ENCODE results near the gene BORCS6. TPM values are rescaled to one million over a fixed set of nuclear protein-coding genes. Genes with fewer than 3 reads are reported as not detected.
"Not testable (repeated sequence)": the region's sequence is repeated elsewhere in the genome, so short reads cannot be mapped to it uniquely, and the experiment has no call there.

BORCS6 gene
- total RNA-seq, 1 experiment from 2014 or later: 2.2 TPM

- DNase-seq: no peak
- Histone ChIP-seq H3K4me1 (peaks cover 5% of the 10 kb centered on the region; the same call in 1 of the 2 replicates), H3K36me3 (no peaks in the 10 kb centered on the region), H3K9me3 (replicated peaks) (no peaks in the 10 kb centered on the region), H3K27me3 (no peaks in the 10 kb centered on the region), H3K4me3 (peak overlapping the region; percentile 74), H3K27ac (no peak overlapping the region)
Observed at GRCh38 chr17:8189041-8189710, 804 bp downstream of the BORCS6 start.

- Histone ChIP-seq H3K4me1 (peaks cover 5% of the 10 kb centered on the region; the same call in 1 of the 2 replicates), H3K27me3 (no peaks in the 10 kb centered on the region), H3K9me3 (replicated peaks) (no peaks in the 10 kb centered on the region), H3K4me3 (peak overlapping the region; percentile 15), H3K36me3 (no peaks in the 10 kb centered on the region), H3K27ac (no peak overlapping the region)
- no peak for DNase-seq
Observed at GRCh38 chr17:8188263-8188839, 1.6 kb downstream of the BORCS6 start.

- DNase-seq: peak; percentile 94 to 97
- Histone ChIP-seq H3K4me3 (peak overlapping the region; percentile 66), H3K4me1 (peaks cover 5% of the 10 kb centered on the region; the same call in 1 of the 2 replicates), H3K9me3 (replicated peaks) (no peaks in the 10 kb centered on the region), H3K27me3 (no peaks in the 10 kb centered on the region), H3K27ac (no peak overlapping the region), H3K36me3 (no peaks in the 10 kb centered on the region)
Observed at GRCh38 chr17:8187517-8188262, 2.3 kb downstream of the BORCS6 start.

GRCh38 chr17:8186787-8187516 is 3.0 kb downstream of the BORCS6 start:
- Histone ChIP-seq H3K4me1 (peaks cover 3% of the 10 kb centered on the region; the same call in 1 of the 2 replicates), H3K4me3 (peak overlapping the region; percentile 66), H3K36me3 (no peaks in the 10 kb centered on the region), H3K27me3 (no peaks in the 10 kb centered on the region), H3K27ac (no peak overlapping the region), H3K9me3 (replicated peaks) (no peaks in the 10 kb centered on the region)
- DNase-seq: peak; percentile 90 to 91

GRCh38 chr17:8186446-8186786 is 3.6 kb downstream of the BORCS6 start:
- no peaks in the 10 kb centered on the region for H3K9me3 ChIP-seq (replicated peaks)
- no peak overlapping the region for H3K27ac ChIP-seq
- H3K4me1 ChIP-seq: peaks cover 3% of the 10 kb centered on the region; the same call in 1 of the 2 replicates
- H3K27me3 ChIP-seq: no peaks in the 10 kb centered on the region
- no peak for DNase-seq
- H3K4me3 ChIP-seq: peak overlapping the region; percentile 66
- H3K36me3 ChIP-seq: no peaks in the 10 kb centered on the region

GRCh38 chr17:8185582-8186445 is 4.2 kb downstream of the BORCS6 start:
- peak overlapping the region; percentile 66 for H3K4me3 ChIP-seq
- H3K4me1 ChIP-seq: peaks cover 3% of the 10 kb centered on the region; the same call in 1 of the 2 replicates
- H3K36me3 ChIP-seq: no peaks in the 10 kb centered on the region
- H3K27me3 ChIP-seq: no peaks in the 10 kb centered on the region
- H3K27ac ChIP-seq: no peak overlapping the region
- peak; percentile 69 to 82 for DNase-seq
- no peaks in the 10 kb centered on the region for H3K9me3 ChIP-seq (replicated peaks)

GRCh38 chr17:8176998-8177731 is 12.8 kb downstream of the BORCS6 start:
- H3K36me3 ChIP-seq: no peaks in the 10 kb centered on the region
- H3K4me1 ChIP-seq: no peaks in the 10 kb centered on the region
- H3K27ac ChIP-seq: peak overlapping the region; percentile 60
- H3K27me3 ChIP-seq: no peaks in the 10 kb centered on the region
- DNase-seq: no peak
- peak overlapping the region; percentile 69 for H3K4me3 ChIP-seq
- no peaks in the 10 kb centered on the region for H3K9me3 ChIP-seq (replicated peaks)

- H3K4me3 ChIP-seq: peak within 1 kb of the TSS; percentile 69
- no peaks in the 10 kb centered on the region for H3K36me3 ChIP-seq
- DNase-seq: peak; percentile 78 to 83
- H3K9me3 ChIP-seq (replicated peaks): no peaks in the 10 kb centered on the region
- no peaks in the 10 kb centered on the region for H3K27me3 ChIP-seq
- H3K4me1 ChIP-seq: no peaks in the 10 kb centered on the region
- peak within 1 kb of the TSS; percentile 60 for H3K27ac ChIP-seq
Observed at GRCh38 chr17:8176197-8176940, 13.6 kb downstream of the BORCS6 start, which contains the start of gene TMEM107. Gene TMEM107 (minus strand): TSS chr17:8176380. CDS start chr17:8176286, 94 bp downstream.

- Histone ChIP-seq H3K9me3 (replicated peaks) (no peaks in the 10 kb centered on the region), H3K4me1 (no peaks in the 10 kb centered on the region), H3K36me3 (no peaks in the 10 kb centered on the region), H3K27ac (peak overlapping the region; percentile 60; the same call in 1 of the 2 replicates), H3K27me3 (no peaks in the 10 kb centered on the region), H3K4me3 (peak overlapping the region; percentile 69)
- DNase-seq: peak; percentile 40 to 45
Observed at GRCh38 chr17:8175795-8176196, 14.2 kb downstream of the BORCS6 start.

- Histone ChIP-seq H3K36me3 (no peaks in the 10 kb centered on the region), H3K4me3 (peak overlapping the region; percentile 53), H3K27me3 (no peaks in the 10 kb centered on the region), H3K27ac (peak overlapping the region; percentile 100), H3K4me1 (no peaks in the 10 kb centered on the region), H3K9me3 (replicated peaks) (no peaks in the 10 kb centered on the region)
- peak in 1 of 2 experiments; percentile 54 for DNase-seq
Observed at GRCh38 chr17:8173871-8174322, 16.1 kb downstream of the BORCS6 start.

- H3K9me3 ChIP-seq (replicated peaks): no peaks in the 10 kb centered on the region
- DNase-seq: peak; percentile 82 to 95
- no peaks in the 10 kb centered on the region for H3K36me3 ChIP-seq
- peak overlapping the region; percentile 100 for H3K27ac ChIP-seq
- no peaks in the 10 kb centered on the region for H3K4me1 ChIP-seq
- H3K4me3 ChIP-seq: peak overlapping the region; percentile 53
- H3K27me3 ChIP-seq: no peaks in the 10 kb centered on the region
Observed at GRCh38 chr17:8173056-8173870, 16.7 kb downstream of the BORCS6 start.

- not testable (repeated sequence) for H3K4me3 ChIP-seq; DNase-seq; H3K36me3 ChIP-seq; H3K27ac ChIP-seq; H3K27me3 ChIP-seq; H3K9me3 ChIP-seq (replicated peaks); H3K4me1 ChIP-seq
Observed at GRCh38 chr17:8170186-8170585, 19.8 kb downstream of the BORCS6 start.
